IMR-90 (cell line): ENCODE data around the gene RRP8.

Experiments used
- CEBPB ChIP-seq: IDR thresholded peaks from 2 replicates; pipeline ENCODE4 v1.6.1; 2012; ENCODE audit warnings: low read depth, low read length, improper control_type of control experiment
- MAFK ChIP-seq: IDR thresholded peaks from 2 replicates; pipeline ENCODE4 v1.6.1; 2012; ENCODE audit warnings: low read depth, low read length, improper control_type of control experiment
- MAZ ChIP-seq: IDR thresholded peaks from 2 replicates; pipeline ENCODE4 v1.6.1; 2012; ENCODE audit warnings: low read depth, mild to moderate bottlenecking, low read length, improper control_type of control experiment, moderate library complexity, borderline replicate concordance
- MXI1 ChIP-seq: IDR thresholded peaks from 2 replicates; pipeline ENCODE4 v1.6.1; 2012; ENCODE audit warnings: low read depth, mild to moderate bottlenecking, low read length, moderate library complexity, borderline replicate concordance
- POLR2A ChIP-seq: IDR thresholded peaks from 2 replicates; pipeline ENCODE4 v1.6.1; 2012; ENCODE audit warnings: mild to moderate bottlenecking, low read depth, low read length
- RAD21 ChIP-seq: IDR thresholded peaks from 2 replicates; pipeline ENCODE4 v1.6.1; 2012; ENCODE audit warnings: low read length, improper control_type of control experiment
- RFX5 ChIP-seq: IDR thresholded peaks from 2 replicates; pipeline ENCODE4 v1.8.0; 2012; ENCODE audit warnings: low read depth, mild to moderate bottlenecking, low read length, moderate library complexity
- SMC3 ChIP-seq: fragments of 150-350 bp; IDR thresholded peaks from 2 replicates; pipeline ENCODE4 v1.6.1; 2016; ENCODE audit warnings: low read depth, mild to moderate bottlenecking, antibody characterized with exemption, low read length, moderate library complexity
- TF ChIP-seq, protein P1 (sequence below): conservative IDR thresholded peaks from 2 replicates; pipeline ENCODE4 v1.5.1; 2012; ENCODE audit warnings: mild to moderate bottlenecking, low read depth, low read length, improper control_type of control experiment
- TF ChIP-seq, protein P2 (sequence below): fragments of 150-350 bp; IDR thresholded peaks from 2 replicates; pipeline ENCODE4 v1.6.1; 2017; ENCODE audit warnings: mild to moderate bottlenecking, antibody characterized with exemption, low read length, low read depth
- TF ChIP-seq, protein P3 (sequence below): fragments of 150-350 bp; IDR thresholded peaks from 2 replicates; pipeline ENCODE4 v1.6.1; 2016; ENCODE audit warnings: low read depth, mild to moderate bottlenecking, low read length, moderate library complexity, borderline replicate concordance

DNA sequence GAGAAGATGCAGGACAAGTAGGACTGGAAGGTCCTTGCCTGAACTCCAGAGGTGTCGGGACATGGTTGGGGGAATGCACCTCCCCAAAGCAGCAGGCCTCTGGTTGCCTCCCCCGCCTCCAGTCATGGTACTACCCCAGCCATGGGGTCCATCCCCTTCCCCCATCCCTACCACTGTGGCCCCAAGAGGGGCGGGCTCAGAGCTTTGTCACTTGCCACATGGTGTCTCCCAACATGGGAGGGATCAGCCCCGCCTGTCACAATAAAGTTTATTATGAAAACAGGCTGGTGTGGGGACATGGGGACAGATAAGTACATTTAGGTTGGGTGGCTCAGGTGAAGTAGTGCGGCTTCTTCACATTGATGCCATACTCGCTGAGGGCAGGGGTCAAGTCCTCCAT, 7.2 kb upstream of the RRP8 start:
- TF ChIP-seq SMC3 (no peak), CEBPB (no peak), POLR2A (no peak), MAFK (no peak), MAZ (no peak), RFX5 (no peak), RAD21 (no peak), MXI1 (no peak)
- TF ChIP-seq, protein P1, sequence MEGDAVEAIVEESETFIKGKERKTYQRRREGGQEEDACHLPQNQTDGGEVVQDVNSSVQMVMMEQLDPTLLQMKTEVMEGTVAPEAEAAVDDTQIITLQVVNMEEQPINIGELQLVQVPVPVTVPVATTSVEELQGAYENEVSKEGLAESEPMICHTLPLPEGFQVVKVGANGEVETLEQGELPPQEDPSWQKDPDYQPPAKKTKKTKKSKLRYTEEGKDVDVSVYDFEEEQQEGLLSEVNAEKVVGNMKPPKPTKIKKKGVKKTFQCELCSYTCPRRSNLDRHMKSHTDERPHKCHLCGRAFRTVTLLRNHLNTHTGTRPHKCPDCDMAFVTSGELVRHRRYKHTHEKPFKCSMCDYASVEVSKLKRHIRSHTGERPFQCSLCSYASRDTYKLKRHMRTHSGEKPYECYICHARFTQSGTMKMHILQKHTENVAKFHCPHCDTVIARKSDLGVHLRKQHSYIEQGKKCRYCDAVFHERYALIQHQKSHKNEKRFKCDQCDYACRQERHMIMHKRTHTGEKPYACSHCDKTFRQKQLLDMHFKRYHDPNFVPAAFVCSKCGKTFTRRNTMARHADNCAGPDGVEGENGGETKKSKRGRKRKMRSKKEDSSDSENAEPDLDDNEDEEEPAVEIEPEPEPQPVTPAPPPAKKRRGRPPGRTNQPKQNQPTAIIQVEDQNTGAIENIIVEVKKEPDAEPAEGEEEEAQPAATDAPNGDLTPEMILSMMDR, result no peak
- TF ChIP-seq, protein P2, sequence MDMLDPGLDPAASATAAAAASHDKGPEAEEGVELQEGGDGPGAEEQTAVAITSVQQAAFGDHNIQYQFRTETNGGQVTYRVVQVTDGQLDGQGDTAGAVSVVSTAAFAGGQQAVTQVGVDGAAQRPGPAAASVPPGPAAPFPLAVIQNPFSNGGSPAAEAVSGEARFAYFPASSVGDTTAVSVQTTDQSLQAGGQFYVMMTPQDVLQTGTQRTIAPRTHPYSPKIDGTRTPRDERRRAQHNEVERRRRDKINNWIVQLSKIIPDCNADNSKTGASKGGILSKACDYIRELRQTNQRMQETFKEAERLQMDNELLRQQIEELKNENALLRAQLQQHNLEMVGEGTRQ, result no peak
- TF ChIP-seq, protein P3, sequence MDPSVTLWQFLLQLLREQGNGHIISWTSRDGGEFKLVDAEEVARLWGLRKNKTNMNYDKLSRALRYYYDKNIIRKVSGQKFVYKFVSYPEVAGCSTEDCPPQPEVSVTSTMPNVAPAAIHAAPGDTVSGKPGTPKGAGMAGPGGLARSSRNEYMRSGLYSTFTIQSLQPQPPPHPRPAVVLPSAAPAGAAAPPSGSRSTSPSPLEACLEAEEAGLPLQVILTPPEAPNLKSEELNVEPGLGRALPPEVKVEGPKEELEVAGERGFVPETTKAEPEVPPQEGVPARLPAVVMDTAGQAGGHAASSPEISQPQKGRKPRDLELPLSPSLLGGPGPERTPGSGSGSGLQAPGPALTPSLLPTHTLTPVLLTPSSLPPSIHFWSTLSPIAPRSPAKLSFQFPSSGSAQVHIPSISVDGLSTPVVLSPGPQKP, result no peak
